NCI-H2107 (cell line): ENCODE results near the gene OR6B2.
A peak's percentile ranks its signal among the peaks of the same experiment; 100 is the strongest.
"Not testable (repeated sequence)": the region's sequence is repeated elsewhere in the genome, so short reads cannot be mapped to it uniquely, and the experiment has no call there.

Experiments
- DNase-seq: peaks from one replicate; lab custom pipeline; 2025; lab: John Stamatoyannopoulos, UW

Gene OR6B2

GRCh38 chr2:240030379-240031094, at the start of gene OR6B2:
Gene OR6B2, minus strand, starts transcription at chr2:240030429. Its CDS starts 0 bp downstream, at chr2:240030429.
- DNase-seq, result no peak

GRCh38 chr2:240078631-240079030, 48.4 kb upstream of the OR6B2 start:
- no peak for DNase-seq

DNA sequence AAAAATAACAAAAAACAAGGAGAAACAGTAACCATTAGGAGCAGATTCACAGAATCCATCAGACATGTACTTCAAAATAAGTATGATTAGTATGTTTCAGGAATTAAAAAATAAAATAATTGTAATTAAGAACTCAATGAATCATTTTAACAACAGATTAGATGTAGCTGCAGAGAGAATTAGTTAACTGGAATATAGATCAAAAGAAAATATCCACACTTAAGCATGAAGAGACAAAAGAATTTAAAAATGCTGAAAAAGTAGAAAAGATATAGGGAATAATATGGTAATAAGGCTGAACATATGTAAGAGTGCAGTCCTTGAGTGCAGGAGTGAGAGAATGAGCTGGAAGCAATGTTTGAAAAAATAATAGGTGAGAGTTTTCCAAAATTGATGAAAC, 47.2 kb upstream of the OR6B2 start:
- no peak for DNase-seq

DNA sequence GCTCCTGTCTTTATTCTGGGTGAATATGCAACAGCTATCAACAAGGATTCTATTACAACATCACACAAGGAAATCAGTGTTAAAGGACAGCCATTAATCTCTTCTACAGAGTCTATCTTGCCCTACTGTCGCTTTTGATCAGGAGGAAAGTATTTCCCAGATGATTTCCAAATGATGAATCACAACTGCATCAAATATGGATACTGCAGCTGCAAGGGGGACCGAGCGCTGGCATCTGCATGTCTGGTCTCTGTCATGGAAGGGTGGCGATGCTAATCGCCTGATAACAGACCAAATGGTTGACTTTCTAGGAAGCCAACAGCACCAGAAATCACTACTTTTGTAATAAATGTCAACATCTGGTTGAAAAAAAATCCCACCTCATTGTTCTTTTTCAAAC, 44.3 kb upstream of the OR6B2 start:
- DNase-seq, result no peak

DNA sequence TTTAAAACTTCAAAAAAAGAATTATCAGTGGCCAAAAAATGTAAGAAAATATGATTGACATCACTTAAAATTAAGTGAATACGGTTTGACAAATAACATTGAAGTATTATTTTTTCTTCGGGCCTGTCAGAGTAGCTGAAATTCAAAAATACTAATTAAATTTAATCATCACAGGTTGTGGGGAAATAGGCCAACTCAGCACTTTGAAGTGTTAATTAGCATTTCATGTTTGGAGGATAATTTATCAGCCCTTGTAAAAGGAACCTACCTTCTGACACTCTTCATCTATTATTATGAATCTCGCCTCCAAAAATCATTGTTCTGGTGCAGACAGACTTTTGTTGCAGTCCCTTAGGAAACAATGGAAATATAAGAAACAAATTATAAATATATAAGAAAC, 40.7 kb upstream of the OR6B2 start:
- DNase-seq, result no peak

DNA sequence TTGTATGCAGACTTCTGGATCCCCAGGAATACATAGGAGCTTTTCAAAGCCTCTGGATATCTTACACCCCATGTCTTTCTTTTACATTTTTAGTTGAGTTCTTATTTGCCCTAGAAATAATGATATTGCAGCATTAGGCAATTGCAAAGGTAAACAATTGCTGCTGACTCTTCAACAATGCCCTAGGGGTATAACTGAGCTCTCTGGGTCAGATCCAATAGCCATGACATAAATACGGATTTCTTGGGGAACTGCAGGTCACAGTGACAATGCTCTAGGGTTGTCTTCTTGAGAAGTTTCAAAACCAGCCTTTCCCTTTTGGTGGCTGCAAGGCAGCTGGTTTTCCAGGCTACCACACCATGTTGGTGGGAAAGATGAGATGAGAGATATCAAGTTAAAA, 39.6 kb upstream of the OR6B2 start:
- no peak for DNase-seq

DNA sequence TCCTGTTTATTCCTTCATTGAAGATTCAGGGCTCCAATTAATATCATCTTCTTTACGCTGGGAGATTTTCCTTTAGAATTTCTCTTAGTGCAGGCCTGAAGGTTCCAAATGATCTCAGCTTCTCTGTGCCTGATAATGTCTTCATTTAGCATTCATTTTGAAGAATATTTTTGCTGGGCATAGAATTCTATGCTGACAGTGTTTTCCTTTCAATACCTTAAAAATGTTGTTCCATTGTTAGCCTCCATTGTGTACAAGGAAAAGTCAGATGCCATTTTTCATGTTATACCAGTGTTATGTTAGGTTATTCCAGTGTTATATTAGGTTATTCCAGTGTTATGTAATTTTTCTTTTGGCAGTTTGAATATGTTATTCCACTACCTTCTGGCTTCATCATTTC, 38.0 kb upstream of the OR6B2 start:
- no peak for DNase-seq

DNA sequence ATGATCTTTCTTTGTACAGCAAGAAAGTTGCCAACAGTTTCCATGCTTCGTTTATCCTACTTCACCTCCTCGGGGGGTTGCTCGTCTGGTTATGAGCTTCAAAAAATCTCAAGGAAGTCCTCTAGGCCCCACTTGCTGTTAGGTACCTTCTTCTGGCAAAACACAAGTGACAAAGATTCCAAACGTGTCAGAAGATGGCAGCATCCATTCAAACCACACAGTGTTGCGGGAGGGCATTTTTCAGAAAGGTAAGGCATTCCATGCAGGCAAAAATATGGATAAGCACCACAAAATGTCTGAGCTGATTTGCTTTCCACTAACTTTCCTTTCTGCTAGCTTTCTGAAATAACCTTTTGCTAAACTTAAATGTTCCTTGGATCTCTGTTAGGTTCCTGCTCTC, 36.3 kb upstream of the OR6B2 start:
- no peak for DNase-seq

- DNase-seq, result no peak
Measured at GRCh38 chr2:240064898-240065297, 34.7 kb upstream of the OR6B2 start.

DNA sequence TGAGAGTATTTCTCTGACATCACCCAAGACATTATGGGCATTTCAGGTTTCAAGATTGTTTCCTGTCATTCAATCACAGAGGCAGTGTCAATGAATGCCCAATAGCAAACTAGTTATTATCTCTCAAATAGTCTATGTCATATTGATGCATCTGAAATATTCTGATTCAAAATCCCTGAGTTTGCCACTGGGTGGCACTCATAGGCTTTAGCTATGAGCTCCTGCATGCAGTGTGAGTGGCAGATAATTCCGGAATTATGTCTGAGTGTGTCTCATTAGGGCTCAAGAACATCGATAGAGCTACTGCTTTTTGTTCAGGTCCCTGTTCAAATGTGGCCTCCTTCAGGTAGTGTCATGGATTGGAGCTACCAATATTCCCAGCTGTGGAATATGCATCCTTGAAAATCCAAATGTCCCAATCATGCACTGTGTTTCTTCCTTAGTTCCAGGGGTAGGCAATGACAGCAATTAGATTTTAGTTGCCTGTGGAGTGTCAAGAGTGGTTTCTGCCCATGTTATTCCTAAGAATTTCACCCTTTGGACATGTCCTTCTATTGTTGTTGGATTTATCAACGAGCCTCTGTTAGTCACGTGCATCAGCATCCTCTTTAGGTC, 30.9 kb upstream of the OR6B2 start:
- DNase-seq, result peak; percentile 7

GRCh38 chr2:240056678-240057077, 26.4 kb upstream of the OR6B2 start:
- no peak for DNase-seq

DNA sequence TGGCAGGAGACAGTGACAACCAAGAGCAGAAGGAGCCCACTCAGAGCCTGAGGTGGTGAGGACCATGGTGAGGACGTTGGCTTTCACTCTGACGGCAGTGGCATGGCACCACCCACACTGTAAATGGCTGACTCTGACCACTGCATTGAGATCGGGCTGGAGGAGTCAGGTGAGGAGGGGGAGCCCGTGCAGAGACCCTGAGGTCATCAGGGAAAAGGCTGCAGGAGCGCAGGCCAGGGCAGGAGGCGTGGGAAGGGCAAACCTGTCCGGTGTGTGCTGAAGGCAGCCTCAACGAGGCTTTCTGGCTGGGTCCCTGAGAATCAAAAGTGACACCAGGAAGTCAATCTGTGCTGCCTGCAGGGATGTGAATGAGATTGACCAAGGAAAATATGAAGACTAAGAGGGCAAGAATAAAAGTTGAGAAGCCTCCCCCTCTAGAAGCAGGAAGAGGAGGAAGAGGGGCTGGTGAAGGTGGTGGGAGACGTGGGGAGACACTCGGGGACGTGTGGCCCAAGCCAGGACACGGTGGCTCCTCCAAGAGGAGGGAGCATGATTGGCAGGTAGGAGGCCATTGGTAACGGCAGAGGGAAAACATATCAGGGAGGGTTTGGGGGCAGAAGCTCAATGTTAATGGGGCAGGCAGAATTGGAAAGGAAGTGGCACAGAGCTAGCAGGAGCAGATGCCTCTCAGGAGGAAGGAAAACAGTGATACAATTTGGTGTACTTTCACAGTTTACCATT, 25.1 kb upstream of the OR6B2 start:
- DNase-seq, result no peak

- no peak for DNase-seq
Measured at GRCh38 chr2:240053173-240054155, 23.2 kb upstream of the OR6B2 start, which contains the start of gene OR6B3. Gene OR6B3, minus strand, starts transcription at chr2:240053521.

GRCh38 chr2:240052524-240052923, 22.3 kb upstream of the OR6B2 start:
- no peak for DNase-seq

GRCh38 chr2:240051697-240052096, 21.5 kb upstream of the OR6B2 start:
- DNase-seq, result no peak

DNA sequence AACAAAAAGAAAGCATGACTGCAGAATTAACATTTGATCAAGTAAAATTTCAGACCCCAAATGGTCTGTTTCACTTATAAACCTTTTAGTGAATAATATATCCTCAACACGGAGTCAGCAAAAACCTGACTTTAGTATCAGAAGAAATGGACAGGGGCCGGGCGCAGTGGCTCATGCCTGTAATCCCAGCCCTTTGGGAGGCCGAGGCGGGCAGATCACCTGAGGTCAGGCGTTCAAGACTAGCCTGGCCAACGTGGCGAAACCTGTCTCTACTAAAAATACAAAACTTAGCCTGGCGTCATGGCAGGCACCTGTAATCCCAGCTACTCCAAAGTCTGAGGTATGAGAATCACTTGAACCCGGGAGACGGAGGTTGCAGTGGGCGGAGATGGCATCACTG, 20.0 kb upstream of the OR6B2 start:
- DNase-seq, result no peak

DNA sequence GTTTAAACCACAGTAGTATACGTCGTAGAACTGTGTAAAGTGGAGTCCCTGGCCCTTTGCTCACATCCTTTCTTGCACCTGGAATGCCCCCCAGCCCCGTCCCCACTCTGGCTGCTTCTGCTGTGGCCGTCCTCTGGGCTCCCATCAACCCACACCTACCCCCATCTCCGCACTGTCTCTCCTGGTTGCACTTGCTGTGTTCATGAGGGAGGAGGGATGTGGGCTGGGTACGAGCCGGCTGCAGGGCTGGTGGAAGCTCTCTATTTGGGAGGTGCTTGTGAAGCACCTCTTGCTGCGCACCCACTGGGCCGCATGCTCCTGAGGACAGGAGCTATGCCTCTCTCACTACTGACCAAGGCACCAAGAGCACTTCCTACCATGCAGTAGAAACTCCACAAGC, 18.0 kb upstream of the OR6B2 start:
- no peak for DNase-seq

DNA sequence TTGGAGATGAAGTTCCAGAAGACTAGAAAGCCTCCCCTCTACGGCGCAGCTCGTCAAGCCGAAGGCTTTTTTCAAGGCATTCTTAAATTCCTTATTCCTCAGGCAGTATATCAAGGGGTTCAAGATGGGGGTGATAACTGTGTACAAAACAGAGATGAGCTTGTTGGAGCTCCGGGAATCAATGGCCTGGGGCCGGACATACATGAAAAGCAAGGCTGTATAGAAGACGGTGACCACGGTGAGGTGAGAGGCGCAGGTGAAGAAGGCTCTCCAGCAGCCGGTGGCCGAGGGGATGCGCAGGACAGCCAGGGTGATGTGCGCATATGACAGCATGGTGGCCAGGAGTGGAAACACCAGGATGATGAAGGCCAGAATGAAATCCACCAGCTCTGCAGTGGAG, 14.9 kb upstream of the OR6B2 start:
- no peak for DNase-seq

DNA sequence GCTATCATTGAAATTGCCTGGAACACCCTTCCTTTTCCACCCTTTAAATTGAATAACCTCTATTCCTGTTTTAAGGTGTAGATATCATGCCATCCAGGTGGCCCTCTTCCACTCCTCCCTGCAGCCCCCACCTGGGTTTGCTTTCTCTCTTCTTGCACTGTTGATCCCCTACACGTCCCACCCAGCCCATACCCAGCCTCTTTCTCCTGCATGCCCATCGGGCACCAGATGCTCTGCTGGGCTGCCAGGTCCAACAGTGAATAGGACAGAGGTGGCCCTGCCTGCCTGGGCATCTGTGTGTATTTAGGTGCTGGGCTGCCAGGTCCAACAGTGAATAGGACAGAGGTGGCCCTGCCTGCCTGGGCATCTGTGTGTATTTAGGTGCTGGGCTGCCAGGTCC, 13.9 kb upstream of the OR6B2 start:
- DNase-seq, result not testable (repeated sequence)

DNA sequence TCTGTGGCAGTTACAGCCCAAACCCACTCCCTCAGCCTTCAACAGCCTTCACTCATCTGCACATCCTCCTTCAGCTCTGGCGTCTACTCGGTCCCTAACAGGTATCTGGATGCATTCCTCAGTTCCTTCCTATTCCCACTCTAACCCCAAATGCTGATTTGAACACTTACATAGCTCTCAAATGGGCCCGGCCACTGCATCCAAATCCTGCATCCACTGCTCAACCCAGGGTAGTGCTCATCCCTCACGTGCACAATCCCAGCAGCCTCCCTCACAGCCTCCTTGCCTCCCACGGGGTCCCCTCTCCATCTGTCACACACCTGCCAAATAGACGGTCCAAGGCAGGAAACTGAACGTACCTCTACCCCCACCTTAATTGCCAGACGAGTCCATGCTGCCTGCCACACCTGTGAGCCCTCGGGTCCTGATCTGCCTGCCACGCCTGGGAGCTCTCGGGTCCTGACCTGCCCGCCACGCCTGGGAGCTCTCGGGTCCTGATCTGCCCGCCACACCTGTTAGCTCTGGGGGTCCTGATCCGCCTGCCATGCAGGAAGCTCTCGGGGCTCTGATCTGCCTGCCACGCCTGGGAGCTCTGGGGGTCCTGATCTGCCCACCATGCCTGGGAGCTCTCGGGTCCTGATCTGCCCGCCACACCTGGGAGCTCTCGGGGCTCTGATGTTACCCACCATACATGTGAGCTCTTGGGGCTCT, 13.2 kb upstream of the OR6B2 start:
- no peak for DNase-seq

DNA sequence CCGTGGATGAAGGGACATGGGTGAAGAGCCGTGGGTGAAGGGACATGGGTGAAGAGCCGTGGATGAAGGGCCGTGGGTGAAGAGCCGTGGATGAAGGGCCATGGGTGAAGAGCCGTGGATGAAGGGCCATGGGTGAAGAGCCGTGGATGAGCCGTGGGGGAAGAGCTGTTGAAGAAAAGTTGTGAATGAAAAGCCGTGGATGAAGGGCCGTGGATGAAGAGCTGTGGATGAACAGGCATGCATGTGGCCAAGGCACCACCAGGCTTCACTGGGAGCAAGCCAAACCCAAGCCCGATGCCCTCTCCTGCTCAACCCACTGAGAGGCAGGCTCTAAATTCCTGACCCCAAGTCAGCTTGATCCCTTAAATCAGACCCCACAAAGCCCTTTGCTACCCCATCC, 12.5 kb upstream of the OR6B2 start:
- no peak for DNase-seq
